AG10803 (cell line): ENCODE results near the gene VSIG8.

Experiments used
- DNase-seq: peaks from one replicate; pipeline ENCODE4 v3.0.0; 2010; ENCODE audit warnings: low read depth
- H3K4me3 ChIP-seq: 2 replicates; pipeline ENCODE4 v1.5.1; 2011; ENCODE audit warnings: mild to moderate bottlenecking, low read length, control low read depth
- TF ChIP-seq, protein P1 (sequence below): conservative IDR thresholded peaks from 2 replicates; pipeline ENCODE4 v1.5.1; 2011; ENCODE audit warnings: mild to moderate bottlenecking, low read length, control low read depth, inconsistent platforms

Gene VSIG8

DNA sequence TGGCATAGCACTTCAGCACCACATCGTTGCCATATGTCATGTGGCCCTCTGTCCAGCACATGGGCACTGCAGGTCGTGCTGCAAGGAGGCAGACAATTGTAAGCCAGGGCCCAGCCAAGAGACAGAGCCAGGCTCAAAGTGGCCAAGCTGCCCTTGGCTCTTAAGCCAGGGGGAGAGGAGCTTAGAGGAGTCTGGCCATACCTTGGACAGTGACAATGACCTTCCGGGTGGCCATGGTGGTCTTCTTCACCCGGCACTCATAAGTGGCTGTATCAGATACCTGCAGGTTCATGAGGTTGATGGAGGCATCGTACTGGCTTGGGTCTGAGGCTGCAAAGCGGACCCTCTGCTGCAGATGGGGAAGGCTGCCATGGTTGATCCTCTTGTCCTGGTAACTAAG, 4.6 kb downstream of the VSIG8 start:
- no peak for DNase-seq
- no peak overlapping the region for H3K4me3 ChIP-seq
- TF ChIP-seq, protein P1, sequence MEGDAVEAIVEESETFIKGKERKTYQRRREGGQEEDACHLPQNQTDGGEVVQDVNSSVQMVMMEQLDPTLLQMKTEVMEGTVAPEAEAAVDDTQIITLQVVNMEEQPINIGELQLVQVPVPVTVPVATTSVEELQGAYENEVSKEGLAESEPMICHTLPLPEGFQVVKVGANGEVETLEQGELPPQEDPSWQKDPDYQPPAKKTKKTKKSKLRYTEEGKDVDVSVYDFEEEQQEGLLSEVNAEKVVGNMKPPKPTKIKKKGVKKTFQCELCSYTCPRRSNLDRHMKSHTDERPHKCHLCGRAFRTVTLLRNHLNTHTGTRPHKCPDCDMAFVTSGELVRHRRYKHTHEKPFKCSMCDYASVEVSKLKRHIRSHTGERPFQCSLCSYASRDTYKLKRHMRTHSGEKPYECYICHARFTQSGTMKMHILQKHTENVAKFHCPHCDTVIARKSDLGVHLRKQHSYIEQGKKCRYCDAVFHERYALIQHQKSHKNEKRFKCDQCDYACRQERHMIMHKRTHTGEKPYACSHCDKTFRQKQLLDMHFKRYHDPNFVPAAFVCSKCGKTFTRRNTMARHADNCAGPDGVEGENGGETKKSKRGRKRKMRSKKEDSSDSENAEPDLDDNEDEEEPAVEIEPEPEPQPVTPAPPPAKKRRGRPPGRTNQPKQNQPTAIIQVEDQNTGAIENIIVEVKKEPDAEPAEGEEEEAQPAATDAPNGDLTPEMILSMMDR, result no peak

DNA sequence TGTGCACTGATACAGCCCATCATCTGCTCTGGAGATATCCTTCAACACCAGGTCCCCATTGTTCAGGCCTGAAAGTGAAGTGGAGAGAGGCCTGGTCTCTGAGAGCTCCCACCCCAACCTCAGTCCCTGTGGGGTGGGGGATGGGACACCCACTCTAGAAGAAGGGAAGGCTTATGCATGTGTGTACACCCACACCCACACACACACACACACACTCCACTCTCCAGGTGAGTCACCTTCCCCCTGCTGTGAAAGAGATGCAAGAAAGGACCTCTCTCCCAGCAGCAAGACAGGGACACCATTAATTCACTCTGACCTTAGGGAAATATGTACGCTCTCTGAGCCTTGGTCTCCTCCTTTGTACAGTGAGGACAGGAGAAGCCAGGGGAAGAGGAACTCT, 5.9 kb downstream of the VSIG8 start:
- H3K4me3 ChIP-seq, result no peak overlapping the region
- DNase-seq, result no peak
- TF ChIP-seq, protein P1, result no peak

DNA sequence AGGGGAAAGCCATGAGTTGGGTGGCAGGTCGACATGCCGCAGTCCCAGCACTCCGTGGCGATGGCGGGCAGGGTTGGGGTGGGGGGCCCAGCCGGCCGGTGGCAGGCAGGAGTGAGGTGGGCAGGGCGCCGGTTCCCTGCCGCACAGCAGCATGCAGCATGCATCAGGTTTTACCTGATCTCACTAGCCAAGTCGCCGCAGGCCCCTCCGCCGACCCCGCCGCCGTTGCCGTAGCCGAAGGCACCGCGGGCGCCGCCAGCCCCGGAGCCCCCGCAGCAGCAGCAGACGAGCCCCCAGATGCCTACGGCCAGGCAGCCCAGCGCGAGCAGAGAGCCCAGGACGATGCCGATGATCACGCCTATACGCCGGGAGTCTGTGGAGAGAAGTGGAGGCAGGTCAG, 6.7 kb downstream of the VSIG8 start:
- TF ChIP-seq, protein P1, result no peak
- peak overlapping the region; percentile 74 for H3K4me3 ChIP-seq
- no peak for DNase-seq

DNA sequence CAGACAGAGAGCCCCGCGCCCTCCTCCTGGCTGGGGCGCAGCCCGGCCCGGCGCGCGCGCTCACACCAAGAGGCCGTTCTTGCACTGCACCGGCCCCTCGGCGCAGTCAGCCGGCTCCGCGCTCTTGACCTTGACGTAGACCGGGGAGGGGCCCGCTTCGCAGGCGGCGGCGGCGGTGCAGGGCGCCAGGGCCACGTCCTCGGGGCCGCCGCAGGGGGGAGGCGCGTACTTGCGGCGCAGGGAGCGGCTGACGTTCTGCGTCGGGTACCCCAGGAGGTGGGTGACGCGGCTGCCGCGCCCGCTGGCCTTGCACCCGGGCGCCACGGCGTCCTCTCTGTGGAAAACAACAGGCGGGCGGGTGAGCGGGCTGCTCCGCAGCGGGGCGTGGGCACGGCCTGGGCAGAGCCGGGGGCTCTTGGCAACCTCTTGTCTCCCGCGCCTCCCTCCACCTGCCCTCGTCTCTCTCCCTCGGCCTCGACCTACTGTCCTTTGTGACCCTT, 7.7 kb downstream of the VSIG8 start:
- peak; percentile 89 for DNase-seq
- TF ChIP-seq, protein P1, result no peak
- peak overlapping the region; percentile 74 for H3K4me3 ChIP-seq

DNA sequence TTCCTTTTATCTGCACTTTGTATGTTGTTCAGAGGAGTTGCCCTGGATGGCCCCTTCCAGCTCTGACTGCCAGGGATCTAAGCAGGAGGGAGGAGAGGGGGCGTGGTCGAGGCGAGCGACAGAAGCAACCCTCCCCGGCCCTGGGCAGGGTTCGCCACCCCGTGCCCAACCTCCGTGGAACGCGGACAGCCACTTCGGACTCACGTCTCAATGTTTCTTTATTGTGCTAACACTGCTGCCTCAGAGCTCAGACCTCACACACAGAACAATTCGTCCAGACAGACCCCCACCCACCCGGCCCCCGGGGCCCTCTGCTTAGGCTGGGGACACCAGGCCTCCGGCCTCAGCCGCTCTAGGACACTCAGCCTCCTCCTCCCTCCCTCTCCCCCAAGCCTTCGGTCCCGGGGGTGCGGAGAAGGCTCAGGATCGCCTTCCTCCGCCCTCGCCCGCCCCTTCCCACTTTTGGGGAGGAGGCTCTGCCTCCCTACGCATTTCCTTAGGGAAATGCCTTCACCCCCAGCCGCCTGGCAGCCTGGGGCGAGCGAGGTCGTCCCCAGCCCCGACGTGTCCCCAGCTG, 8.3 kb downstream of the VSIG8 start:
- TF ChIP-seq, protein P1, result no peak
- H3K4me3 ChIP-seq, result peak overlapping the region; percentile 74
- peak; percentile 58 for DNase-seq

DNA sequence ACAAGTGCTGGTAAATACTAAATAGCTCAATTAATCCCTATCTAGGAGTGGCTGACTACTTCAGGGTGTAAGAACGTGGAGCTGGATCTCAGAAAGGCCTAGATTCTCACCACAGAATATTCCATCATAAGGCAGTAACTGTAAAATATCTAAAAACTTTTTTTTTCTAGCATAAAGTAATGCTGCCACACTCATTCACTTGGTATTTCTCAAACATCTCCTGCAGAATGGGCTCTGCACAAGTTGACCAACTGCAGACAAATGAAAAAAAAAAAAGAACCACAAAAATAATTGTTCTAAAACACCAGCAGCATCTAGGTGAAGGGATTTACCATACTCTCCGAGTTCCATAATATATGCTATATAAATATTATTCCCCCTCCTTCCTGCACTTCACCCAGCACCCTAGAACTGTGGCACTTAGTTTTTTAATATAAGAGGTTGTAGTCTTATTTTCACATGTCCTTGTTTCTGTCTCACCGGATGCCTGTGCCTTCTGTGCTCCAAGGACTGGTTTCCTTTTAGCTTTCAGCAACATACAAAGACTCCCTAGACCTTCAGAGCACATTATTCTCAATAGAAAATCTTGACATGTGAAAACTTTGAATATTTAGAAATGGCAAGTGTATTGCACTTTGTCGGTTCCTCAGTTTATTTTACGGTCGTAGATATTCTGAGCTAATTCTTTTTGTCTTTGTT, 8.9 kb downstream of the VSIG8 start:
- H3K4me3 ChIP-seq, result peak overlapping the region; percentile 74
- peak; percentile 74 for DNase-seq
- TF ChIP-seq, protein P1, result no peak

DNA sequence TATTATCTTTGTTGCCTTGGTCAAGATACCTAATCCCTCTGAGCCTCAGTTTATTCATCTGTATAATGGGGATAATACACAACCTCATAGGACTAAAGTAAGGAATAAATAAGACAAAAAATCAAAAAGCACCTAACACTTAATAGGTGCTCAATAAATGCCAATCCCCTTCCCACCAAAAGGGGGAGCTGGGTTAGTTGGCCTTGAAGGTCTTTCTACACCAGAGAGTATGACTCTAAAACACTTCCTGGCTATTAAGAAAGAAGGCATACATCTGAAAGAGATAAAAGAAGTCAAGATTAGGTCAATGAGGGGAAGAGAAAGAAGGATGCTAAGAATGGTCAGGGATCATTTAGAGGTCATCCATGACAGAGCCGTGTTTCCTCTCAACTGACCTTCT, 11.1 kb downstream of the VSIG8 start:
- TF ChIP-seq, protein P1, result no peak
- no peak overlapping the region for H3K4me3 ChIP-seq
- no peak for DNase-seq
